MM.1S (cell line): Measurements from ENCODE around the gene ID1.

Source experiments
- EZH2 ChIP-seq: fragments of 300-600 bp; sonication (generic); optimal IDR thresholded peaks from 2 replicates; pipeline ENCODE3; 2017; ENCODE audit warnings: low read depth, mild to moderate bottlenecking, antibody characterized with exemption, low read length, mixed read lengths
- EZH2phosphoT487 ChIP-seq: fragments of 300-600 bp; sonication (generic); IDR thresholded peaks from 2 replicates; pipeline ENCODE4 v1.6.1; 2018; ENCODE audit warnings: antibody characterized with exemption, low read length
- TF ChIP-seq, protein P1 (sequence below): fragments of 300-600 bp; sonication (generic); IDR thresholded peaks from 2 replicates; pipeline ENCODE4 v1.5.1; 2016; ENCODE audit warnings: antibody characterized with exemption, low read length, mixed read lengths

- TF ChIP-seq, protein P1, sequence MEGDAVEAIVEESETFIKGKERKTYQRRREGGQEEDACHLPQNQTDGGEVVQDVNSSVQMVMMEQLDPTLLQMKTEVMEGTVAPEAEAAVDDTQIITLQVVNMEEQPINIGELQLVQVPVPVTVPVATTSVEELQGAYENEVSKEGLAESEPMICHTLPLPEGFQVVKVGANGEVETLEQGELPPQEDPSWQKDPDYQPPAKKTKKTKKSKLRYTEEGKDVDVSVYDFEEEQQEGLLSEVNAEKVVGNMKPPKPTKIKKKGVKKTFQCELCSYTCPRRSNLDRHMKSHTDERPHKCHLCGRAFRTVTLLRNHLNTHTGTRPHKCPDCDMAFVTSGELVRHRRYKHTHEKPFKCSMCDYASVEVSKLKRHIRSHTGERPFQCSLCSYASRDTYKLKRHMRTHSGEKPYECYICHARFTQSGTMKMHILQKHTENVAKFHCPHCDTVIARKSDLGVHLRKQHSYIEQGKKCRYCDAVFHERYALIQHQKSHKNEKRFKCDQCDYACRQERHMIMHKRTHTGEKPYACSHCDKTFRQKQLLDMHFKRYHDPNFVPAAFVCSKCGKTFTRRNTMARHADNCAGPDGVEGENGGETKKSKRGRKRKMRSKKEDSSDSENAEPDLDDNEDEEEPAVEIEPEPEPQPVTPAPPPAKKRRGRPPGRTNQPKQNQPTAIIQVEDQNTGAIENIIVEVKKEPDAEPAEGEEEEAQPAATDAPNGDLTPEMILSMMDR, result no peak
- TF ChIP-seq EZH2, result no peak
- no peak for TF ChIP-seq EZH2phosphoT487
Measured at GRCh38 chr20:31560746-31561598, 44.1 kb upstream of the ID1 start.
